ENCODE data around the gene PTPRN2. TPM values are rescaled to one million over a fixed set of nuclear protein-coding genes. Genes with fewer than 3 reads are reported as not detected.

The PTPRN2 gene
- total RNA-seq, 1 experiment from 2014 or later = not detected

GRCh38 chr7:158123753-158124152 lies 463.9 kb downstream of the PTPRN2 start:
- POLR2A ChIA-PET (ENCODE audit: unreplicated experiment) = no interaction called here
- no peak overlapping the region for H3K4me3 ChIP-seq
- no peaks in the 10 kb centered on the region for H3K4me1 ChIP-seq (replicated peaks; ENCODE audit: insufficient read depth)
- no TSS peak for BruUV-seq (replicated peaks)
- TF ChIP-seq EZH2 (IDR thresholded peaks at IDR 0.05; ENCODE audit: low read depth) = peak; percentile 57; the same call in 1 of the 2 replicates
- no peak for TF ChIP-seq CTCF (conservative IDR thresholded peaks at IDR 0.05)
- no peaks in the 10 kb centered on the region for H3K9me2 ChIP-seq (ENCODE audit: insufficient read depth)
- no peak overlapping the region for H3K27ac ChIP-seq
- no peak overlapping the region for H3K4me2 ChIP-seq
- peaks cover 63% of the 10 kb centered on the region for H3K27me3 ChIP-seq (ENCODE audit: insufficient read depth, low read depth)
- H3F3A ChIP-seq (ENCODE audit: insufficient read depth, low read depth) = no peaks in the 10 kb centered on the region
- intact Hi-C loops (cut with micrococcal nuclease; ENCODE audit: unreplicated experiment) = no loop called here
- H3K79me2 ChIP-seq (ENCODE audit: low read depth) = no peaks in the 10 kb centered on the region
- H4K20me1 ChIP-seq (ENCODE audit: insufficient read depth) = no peaks in the 10 kb centered on the region
- H3K9me3 ChIP-seq (ENCODE audit: insufficient read depth, low read depth) = no peaks in the 10 kb centered on the region
- CTCF ChIA-PET = no interaction called here
- no peak overlapping the region for H2AFZ ChIP-seq
- no peak for DNase-seq
- H3K36me3 ChIP-seq (ENCODE audit: low read depth) = no peaks in the 10 kb centered on the region

GRCh38 chr7:158123214-158123613 lies 464.4 kb downstream of the PTPRN2 start:
- H3F3A ChIP-seq (ENCODE audit: insufficient read depth, low read depth) = no peaks in the 10 kb centered on the region
- no peaks in the 10 kb centered on the region for H3K36me3 ChIP-seq (ENCODE audit: low read depth)
- no peak overlapping the region for H2AFZ ChIP-seq
- H4K20me1 ChIP-seq (ENCODE audit: insufficient read depth) = no peaks in the 10 kb centered on the region
- CTCF ChIA-PET = no interaction called here
- no peak overlapping the region for H3K27ac ChIP-seq
- no TSS peak for BruUV-seq (replicated peaks)
- POLR2A ChIA-PET (ENCODE audit: unreplicated experiment) = no interaction called here
- H3K4me2 ChIP-seq = no peak overlapping the region
- no peak for DNase-seq
- H3K9me3 ChIP-seq (ENCODE audit: insufficient read depth, low read depth) = no peaks in the 10 kb centered on the region
- H3K9me2 ChIP-seq (ENCODE audit: insufficient read depth) = no peaks in the 10 kb centered on the region
- H3K27me3 ChIP-seq (ENCODE audit: insufficient read depth, low read depth) = peaks cover 61% of the 10 kb centered on the region
- H3K4me1 ChIP-seq (replicated peaks; ENCODE audit: insufficient read depth) = no peaks in the 10 kb centered on the region
- H3K4me3 ChIP-seq = no peak overlapping the region
- H3K79me2 ChIP-seq (ENCODE audit: low read depth) = no peaks in the 10 kb centered on the region
- intact Hi-C loops (cut with micrococcal nuclease; ENCODE audit: unreplicated experiment) = no loop called here
- no peak for TF ChIP-seq CTCF (conservative IDR thresholded peaks at IDR 0.05)
- TF ChIP-seq EZH2 (IDR thresholded peaks at IDR 0.05; ENCODE audit: low read depth) = no peak

- intact Hi-C loops (cut with micrococcal nuclease; ENCODE audit: unreplicated experiment) = no loop called here
- Histone ChIP-seq H3K79me2 (ENCODE audit: low read depth) (no peaks in the 10 kb centered on the region), H3K27me3 (ENCODE audit: insufficient read depth, low read depth) (peaks cover 53% of the 10 kb centered on the region), H3K9me3 (ENCODE audit: insufficient read depth, low read depth) (peaks cover 5% of the 10 kb centered on the region; the same call in 1 of the 2 replicates), H3K27ac (no peak overlapping the region), H3F3A (ENCODE audit: insufficient read depth, low read depth) (no peaks in the 10 kb centered on the region), H4K20me1 (ENCODE audit: insufficient read depth) (no peaks in the 10 kb centered on the region), H3K36me3 (ENCODE audit: low read depth) (no peaks in the 10 kb centered on the region), H2AFZ (no peak overlapping the region), H3K4me2 (no peak overlapping the region), H3K4me1 (replicated peaks; ENCODE audit: insufficient read depth) (no peaks in the 10 kb centered on the region), H3K4me3 (no peak overlapping the region), H3K9me2 (ENCODE audit: insufficient read depth) (no peaks in the 10 kb centered on the region)
- ChIA-PET POLR2A (ENCODE audit: unreplicated experiment) (no interaction called here), CTCF (no interaction called here)
- BruUV-seq (replicated peaks) = no TSS peak
- no peak for DNase-seq
- TF ChIP-seq CTCF (conservative IDR thresholded peaks at IDR 0.05) (no peak), EZH2 (IDR thresholded peaks at IDR 0.05; ENCODE audit: low read depth) (no peak)
Observed at GRCh38 chr7:158121441-158122045, 466.1 kb downstream of the PTPRN2 start.

Data from PC-9 (cell line).